ENCODE data around the gene OSBPL3.

DNA sequence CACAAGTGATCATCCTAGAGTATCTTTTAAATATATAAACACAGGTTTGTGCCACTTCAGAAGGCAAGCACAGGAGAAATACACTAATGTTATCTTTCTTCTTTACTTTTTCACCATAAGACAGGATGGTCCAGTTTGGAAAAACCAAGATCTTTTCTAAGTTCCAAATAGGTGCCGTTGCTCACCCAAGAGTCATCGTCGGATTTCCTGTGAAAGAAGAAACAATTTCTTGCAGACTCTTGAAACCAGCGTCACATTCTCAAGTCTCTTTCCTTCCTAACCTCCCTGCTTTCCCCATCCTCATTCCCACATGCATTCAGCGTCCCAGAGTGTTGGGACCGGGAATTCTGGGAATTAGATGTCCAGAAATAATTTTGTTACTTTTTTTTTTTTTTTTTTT lies 179.9 kb downstream of the OSBPL3 start:
- TF ChIP-seq EP300 (IDR thresholded peaks at IDR 0.05) (no peak), POLR2A (IDR thresholded peaks at IDR 0.05) (no peak)
- TF ChIP-seq, protein P1, sequence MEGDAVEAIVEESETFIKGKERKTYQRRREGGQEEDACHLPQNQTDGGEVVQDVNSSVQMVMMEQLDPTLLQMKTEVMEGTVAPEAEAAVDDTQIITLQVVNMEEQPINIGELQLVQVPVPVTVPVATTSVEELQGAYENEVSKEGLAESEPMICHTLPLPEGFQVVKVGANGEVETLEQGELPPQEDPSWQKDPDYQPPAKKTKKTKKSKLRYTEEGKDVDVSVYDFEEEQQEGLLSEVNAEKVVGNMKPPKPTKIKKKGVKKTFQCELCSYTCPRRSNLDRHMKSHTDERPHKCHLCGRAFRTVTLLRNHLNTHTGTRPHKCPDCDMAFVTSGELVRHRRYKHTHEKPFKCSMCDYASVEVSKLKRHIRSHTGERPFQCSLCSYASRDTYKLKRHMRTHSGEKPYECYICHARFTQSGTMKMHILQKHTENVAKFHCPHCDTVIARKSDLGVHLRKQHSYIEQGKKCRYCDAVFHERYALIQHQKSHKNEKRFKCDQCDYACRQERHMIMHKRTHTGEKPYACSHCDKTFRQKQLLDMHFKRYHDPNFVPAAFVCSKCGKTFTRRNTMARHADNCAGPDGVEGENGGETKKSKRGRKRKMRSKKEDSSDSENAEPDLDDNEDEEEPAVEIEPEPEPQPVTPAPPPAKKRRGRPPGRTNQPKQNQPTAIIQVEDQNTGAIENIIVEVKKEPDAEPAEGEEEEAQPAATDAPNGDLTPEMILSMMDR (IDR thresholded peaks at IDR 0.05), result no peak

Measured in gastroesophageal sphincter (tissue), 3 donors.